HG03521 (cell line): ENCODE measurements around the gene CD79B.

Experiments used
- ATAC-seq: cut with Tn5 transposase; IDR thresholded peaks from one replicate; pipeline ENCODE4 v1.9.1; 2021; ENCODE audit warnings: mild to moderate bottlenecking, moderate library complexity; ENCODE audit not compliant: unreplicated experiment

The CD79B gene

DNA sequence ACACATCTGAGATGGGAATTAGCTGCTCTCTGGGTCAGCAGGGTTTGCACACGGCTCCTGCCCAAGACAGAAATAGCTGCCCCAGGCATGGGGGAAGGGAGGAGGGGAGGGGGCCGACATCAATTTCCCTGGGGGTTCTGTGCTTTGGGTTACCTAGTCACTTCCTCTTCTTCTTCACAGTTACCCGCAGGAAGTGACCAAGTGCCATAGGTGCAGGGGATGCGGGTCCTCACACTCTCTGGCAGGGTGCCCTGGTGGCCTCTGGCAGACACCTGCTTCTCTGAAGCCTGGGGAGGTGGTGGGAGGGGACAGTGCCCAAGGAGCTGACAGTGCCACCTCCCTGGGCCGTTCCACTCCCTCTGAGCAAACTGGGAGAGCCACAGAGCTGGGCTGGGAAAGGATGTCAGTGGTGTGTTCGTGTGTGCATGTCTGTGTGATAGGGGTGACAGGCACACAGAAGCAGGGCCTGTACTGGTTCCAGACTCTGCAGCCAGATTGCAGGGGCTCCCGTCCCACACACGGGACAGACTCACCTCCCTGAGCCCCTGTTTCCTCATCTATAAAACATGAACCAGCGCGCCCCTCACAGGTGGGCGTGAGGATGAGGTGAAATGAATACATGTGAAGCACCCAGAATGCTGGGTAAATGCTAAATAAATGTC is 22.4 kb upstream of the CD79B start:
- ATAC-seq, result no peak

DNA sequence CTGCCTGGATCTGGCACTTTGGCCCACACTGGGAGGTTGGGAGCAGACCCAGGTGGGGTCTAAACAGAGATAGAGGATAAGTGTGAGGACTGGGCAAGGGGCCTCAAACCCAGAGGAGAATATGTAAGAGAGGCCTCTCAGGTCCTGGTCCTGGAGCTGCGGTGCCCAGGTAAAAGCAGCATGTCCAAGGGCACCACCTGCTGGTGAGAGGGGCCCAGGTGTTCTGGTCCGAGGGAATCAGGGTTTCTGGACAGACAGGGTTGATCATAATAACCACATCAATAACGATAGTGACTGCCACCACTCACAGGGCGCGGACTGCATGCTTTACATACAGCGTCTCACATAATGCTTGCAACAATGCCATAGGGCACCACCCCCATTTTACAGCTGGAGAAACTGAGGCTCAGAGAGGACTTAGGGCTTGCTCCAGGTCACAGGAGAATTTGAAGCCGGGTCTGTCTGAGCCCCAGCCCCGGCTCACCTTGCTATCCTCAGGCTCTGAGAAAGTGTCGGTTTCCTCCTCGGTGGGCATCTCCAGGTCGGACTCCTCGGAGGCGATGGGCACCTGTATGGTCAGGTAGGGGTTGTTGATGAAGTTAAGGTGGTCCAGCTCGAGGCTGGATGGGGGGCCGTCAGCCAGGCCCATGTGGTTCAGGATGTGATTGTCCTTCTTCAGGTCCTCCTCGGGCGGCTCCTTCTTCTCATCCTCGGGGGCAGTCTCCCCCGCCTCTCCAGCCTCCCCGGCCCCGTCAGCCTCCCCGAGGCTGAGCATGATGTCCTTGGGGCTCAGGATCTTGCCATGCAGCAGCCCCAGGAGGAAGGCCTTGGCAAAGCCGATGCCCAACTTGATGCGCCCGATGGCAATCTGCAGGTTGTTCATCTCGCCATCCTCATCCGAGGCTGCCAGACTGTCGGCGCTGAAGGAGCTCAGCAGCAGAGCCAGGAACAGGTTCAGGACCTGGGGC is 19.1 kb upstream of the CD79B start:
- no peak for ATAC-seq

DNA sequence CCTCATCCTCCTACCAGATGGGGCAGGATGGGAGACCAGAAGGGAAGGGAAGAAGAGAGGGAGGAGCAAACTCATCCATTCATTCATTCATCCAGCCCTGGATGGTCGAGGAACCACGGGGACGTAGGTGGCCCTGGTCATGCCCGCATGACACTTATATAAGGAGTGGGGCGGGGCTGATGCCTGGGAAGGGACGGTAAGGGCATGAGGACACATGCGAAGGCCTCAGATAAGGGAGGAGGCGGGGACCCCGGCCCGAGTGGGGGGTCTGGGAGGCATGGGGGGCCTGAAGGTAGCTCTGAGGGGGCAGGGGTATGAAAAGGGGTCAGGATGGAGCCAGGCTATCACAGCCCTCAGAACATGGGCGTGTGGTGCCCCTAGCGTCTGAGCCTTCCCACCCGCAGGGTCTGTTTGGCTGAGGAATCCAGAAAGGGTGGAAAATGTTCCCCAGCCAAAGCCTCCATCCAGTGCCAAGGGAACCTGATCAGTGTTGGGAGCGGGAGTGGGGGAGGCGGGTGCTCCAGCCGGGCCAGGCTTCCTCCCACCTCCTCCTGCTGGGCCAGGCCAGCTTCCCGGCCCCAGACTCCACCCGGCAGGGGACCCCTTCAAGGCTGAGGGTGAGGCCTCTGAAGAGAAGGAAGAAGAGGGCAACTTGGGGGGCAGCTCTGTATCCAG is 17.6 kb upstream of the CD79B start:
- ATAC-seq, result no peak

DNA sequence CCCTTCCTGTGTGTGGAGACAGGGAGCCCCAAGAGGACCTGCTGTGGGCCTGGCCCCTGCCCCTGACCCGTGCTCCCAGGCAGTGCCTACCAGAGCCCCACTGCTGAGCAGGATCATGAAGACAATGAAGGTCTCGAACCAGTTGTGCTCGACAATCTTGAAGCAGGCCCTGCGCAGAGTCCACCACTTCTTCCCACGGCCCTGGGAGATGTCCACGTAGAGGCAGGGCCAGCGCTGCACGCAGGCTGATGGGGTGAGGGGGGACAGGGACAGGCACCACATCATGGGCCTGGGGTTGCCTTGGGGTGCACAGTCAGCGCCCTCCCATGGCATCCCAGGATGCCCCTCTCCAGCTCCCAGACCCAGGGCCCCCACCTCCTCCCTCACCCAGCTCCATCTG is 16.4 kb upstream of the CD79B start:
- ATAC-seq, result no peak

DNA sequence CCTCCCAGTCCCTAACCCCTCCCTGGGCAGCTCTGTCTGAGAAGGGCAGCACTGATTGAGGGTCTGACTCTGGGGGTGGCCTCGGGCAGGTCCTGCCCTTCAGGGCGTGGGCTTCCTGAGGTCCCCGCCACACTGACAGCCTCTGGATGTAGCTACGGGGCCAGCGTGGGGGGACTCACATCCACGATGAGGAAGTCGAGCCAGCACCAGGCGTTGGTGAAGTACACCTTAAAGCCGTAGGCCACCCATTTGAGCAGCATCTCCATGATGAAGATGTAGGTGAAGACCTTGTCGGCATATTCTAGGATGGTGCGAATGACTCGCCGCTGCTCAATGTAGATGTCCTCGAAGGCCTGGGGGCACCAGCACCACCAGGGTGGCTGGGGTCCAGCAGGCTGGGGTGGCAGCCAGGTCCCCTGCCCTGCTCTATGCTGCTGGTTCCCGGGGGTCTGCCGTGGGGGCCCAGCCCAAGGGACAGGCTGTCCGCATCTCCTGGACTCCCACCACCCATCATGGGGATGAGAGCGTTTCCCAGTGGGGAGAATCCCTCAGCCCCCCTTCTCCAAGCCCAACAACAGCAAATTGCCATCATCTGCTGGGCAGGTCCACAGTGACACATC is 15.7 kb upstream of the CD79B start:
- no peak for ATAC-seq

DNA sequence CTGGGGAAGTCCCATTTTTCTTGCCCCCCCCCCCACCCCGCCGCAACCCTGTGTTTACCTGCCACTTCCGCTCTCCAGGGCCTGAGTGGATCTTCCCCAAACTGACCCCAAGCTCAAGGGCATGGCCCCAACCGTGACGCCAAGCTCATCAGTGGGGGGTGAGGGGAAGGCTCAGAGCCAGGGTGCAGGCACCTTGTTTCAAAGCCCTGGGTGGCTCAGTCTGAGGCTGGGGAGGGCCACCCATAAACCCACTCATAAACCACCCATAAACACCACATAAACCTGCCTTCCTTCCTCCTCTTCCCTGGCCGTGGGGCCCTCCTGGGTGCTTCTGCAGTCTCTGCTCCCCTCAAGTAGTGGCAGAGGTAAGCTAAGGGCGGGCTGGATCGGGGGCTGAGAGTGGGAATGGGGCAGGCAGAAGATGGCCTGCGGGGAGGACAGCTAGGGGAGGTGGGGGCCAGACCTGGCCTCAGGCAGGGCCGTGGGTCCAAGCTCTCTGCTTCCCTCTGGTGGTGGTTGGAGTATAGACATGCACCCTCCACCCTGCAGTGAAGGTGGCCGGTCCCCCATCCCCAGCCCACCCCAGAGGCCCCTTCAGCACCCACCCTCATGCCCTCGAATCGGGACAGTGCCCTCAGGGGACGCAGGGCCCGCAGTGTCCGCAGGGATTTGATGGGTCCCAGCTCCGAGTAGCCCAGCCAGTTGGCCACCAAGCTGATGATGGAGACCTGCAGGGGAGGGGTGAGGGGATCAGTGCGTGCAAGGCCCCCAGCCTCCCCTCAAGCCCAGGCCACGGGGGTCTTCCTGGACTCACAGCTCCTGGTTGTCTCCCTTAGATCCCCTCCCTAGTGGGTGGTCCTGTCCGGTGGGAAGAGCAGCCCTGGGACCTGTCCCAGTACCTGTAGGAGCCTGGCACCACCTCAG is 14.6 kb upstream of the CD79B start:
- no peak for ATAC-seq

DNA sequence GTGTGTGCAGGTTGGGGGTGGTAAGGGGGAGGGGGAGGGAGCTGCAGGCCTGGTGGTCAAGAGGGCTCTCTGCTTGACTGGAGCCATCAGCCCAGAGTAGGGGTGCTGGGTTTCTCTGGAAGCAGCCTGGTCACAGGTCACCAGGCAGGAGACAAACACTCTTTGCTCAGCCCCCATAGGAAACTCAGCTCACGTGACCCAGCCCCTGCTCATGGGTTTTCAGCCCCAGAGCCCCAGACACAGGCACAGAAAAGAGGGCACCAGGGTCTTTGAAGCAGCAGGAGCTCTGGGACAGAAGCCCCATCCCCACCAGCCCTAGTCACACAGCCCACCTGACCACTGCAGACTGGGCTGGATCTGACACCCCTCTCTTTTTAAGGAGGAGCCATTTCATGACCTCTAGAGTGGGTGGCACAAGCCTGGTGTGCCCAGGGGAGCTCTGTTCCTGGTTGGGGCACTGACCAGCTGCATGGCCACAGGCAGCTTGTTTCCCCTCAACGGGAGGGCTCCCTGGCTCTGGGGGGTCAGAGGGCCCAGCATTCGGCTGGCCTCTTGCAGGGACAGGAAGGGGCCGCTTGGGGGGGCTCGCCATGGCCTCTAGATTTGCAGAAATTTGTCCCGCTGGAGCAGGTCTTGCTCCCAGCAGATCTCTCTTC is 13.8 kb upstream of the CD79B start:
- no peak for ATAC-seq

DNA sequence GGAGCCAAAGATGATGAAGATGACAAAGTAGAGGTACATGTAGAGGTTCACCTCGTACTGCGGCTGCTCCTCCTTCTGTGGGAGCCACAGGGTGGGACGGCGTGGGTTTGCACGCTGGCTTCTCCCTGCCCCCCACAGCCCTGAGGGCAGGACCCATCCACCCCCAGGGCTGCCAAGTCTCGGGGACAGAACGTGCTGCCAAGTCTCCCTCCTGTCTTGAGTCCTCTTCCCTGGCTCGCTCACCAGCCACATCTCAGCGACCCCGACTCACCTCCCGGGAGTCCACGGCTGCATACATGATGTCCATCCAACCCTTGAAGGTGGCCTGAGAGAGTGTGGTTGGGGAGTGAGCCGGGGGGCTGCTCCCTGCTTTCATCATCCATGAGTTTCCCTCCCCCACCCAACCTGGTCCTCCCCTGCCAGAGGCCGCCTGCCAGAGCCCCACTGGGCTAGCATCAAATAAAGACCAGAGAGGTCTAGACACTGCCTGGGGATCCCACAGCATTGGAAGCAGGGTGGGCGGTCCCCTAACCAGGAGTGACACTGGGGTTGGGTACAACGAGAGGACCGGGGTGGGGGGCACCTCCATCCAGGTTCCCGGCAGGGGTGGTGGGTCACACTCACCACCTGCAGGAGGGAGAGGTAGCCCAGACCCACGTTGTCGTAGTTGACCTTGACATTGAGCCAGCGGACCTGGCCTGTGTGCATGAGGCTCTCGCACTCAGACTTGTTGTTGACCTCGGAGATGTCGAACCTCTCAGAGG is 12.8 kb upstream of the CD79B start:
- no peak for ATAC-seq

DNA sequence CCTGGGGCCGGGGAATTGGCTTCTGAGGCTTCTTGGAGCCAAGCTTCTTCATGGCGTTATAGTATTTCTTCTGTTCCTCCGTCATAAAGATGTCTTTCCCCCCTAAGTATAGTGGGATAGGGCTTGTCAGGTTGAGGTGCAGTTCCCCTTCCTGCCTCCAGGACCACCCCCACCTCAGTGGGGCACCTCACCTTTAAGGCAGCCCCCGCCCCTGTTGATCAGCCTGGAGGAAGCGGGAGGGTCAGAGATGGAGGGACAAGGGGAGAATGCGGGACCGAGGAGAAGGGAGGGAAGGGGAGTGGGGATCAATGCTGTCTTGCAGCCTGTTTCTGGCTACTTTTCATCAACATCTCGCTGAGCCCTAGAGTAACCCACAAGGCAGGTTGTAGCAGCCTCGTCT is 11.6 kb upstream of the CD79B start:
- no peak for ATAC-seq

DNA sequence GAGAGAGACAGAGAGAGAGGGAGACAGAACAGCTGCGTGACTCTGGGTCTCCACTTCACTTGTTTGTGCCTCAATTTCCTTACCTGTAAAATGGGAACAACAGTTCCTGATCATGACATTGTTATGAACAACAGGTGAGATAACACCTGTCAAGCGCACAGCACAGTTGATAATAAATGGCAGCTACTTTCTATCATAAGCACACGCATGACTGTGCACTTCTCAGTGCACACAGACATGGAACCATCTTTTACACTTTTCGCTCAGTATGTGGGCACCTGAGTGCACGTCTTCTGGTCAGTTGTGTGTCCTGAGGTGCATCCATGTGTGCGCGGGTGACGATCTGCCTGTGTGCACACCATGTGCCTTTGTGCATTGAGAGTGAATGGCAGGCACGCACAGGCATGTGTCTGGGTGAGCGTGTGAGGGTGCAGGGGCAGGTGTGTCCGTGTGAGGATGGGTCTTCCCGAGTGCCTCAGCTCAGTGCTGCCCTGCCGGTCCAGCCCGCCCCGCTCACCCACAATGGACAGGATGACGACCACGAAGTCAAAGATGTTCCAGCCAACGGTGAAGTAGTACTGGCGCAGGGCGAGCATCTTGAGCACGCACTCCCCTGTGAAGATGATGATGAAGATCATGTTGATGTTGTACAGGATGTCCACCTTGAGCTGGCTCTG is 10.3 kb upstream of the CD79B start:
- ATAC-seq, result no peak

DNA sequence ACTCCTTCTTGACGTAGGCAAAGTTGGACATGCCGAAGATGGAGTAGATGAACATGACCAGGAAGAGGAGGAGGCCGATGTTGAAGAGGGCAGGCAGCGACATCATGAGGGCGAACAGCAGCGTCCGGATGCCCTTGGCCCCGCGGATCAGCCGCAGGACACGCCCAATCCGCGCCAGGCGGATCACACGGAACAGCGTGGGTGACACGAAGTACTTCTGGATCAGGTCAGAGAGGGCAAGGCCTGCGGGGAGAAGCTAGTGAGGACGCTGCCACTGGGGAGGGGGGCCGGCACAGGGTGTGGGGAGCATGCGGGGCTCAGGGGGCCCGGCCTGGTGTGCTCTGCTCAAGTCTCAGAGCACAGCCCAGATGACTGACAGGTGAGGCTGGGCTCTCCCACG is 9.6 kb upstream of the CD79B start:
- ATAC-seq, result no peak

DNA sequence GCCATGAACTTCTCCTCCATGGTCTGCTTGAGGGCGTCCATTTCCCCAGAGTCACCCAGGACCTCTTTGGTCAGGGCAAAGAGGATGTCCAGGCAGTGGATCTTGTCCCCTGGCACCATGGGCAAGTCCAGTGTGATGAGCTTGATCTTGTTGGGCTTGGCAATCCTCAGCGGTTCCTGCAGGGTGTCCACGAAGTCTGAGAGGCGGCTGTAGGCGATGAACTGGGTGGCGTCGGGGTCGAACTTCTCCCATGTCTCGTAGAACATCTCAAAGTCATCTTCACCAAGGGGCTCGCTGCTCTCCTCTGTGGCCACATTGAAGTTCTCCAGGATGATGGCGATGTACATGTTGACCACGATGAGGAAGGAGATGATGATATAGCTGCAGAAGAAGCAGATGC is 9.0 kb upstream of the CD79B start:
- no peak for ATAC-seq

DNA sequence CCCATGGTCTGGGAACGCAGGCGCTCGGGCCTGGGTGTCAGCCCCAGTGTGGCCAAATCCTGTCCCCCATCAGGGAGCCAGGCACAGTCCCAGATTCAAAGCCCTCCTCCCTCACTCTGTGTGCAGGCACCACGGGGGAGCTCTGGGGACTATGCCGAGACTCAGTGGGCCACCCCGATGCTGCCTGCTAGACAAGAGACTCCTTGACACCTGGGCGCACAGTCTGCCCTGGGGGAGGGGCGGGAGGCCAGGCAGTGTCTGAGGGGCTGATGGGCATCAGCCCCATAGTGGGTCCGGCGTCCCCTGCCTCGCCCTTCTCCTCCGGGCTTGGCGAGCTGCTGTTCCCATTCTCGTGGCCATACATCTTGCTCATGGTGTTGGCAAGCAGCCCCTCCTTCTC is 8.5 kb upstream of the CD79B start:
- ATAC-seq, result no peak

DNA sequence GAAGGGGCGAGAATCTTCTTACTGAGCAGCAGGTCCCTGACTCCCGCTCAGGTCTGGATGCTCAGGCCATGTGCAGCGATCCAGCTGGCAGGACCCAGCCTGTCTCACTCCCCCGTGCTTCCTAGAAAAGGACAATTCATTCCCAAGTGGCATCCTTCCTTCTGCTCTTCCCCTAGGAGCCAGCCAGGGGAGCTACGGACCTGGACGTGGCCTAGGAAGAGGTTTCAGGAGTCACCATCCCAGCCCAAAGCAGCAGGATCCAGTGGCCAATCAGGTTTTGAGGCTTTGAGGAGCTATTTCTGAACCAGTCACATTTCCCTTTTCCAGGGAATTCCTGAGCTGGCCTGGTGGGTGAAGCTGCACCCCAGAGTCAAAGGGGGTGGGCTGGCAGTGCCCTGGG is 7.8 kb upstream of the CD79B start:
- no peak for ATAC-seq

DNA sequence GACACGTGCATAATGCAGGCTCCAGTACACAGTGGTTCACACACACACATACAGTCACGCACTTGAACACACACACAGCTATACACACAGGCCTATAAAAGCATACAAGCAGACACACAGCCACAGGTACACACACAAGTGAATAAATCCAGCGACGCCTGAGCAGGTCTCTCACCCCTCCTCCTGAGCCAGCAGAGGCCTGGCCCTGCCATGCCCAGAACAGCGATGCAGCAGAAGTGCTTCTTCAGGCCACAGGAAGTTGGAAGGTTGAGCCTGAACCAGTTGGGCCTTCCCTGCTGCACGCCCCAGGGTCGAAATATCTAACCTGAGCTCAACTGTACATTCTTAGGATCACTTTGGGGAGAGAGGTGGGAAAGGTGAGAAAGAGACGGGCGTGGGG is 7.3 kb upstream of the CD79B start:
- no peak for ATAC-seq

DNA sequence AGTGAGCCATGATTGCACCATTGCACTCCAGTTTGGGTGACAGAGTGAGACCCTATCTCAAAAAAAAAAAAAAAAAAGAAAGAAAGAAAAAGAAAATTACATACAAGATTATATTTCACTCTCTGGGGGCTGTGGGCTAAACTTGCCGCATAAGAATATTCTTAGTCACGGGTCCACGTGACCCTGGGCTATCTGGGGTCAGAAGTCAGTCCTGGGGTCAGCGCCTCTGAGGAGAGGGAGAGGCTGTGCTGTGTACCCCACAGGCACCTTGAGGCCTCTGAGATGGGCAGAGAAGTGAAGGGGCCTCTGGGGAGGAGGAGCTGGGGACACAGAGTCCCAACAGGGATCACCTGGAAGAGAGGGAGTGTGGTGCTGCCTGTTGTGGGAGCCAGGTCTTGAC is 5.8 kb upstream of the CD79B start:
- no peak for ATAC-seq

DNA sequence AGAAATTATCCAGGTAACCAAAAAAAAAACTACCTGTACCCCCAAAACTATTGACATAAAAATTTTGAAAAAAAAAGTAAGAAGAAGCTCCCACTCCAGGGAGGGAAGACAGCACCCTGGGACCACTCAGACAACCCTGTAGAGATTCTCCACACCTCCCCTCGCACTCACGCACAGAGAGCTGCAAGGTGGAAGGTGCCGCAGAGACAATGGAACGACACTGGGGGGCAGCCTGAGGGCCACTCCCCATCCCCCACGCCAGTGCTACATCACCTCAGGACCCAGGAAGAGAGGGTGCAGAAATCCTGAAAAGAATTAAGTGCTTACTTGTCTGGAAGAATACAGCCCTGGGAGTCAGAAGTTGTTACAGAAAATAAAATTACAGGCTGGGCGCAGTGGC is 5.2 kb upstream of the CD79B start:
- ATAC-seq, result no peak
